ENCODE data around the gene PTX4. TPM values are rescaled to one million over a fixed set of nuclear protein-coding genes. Genes with fewer than 3 reads are reported as not detected.

PTX4 gene
- total RNA-seq, 1 donor from 2014 or later: not detected

- peaks cover 25% of the 10 kb centered on the region for H3K4me1 ChIP-seq
- H3K27ac ChIP-seq: no peak overlapping the region
- peak overlapping the region; percentile 66 to 93 for H3K4me3 ChIP-seq
- H3K27me3 ChIP-seq: no peaks in the 10 kb centered on the region
- intact Hi-C loops (cut with DNase I): loop anchor here (10.0 kb wide), 2 partner anchors 50 to 120 kb away; partner anchors contain the start of genes CRAMP1 and IFT140
- H3K36me3 ChIP-seq: peaks cover 0 to 38% of the 10 kb centered on the region in 2 donors
- DNase-seq (ENCODE audit: extremely low spot score in 2 of 2): no peak
- no peaks in the 10 kb centered on the region for H3K9me3 ChIP-seq
- TF ChIP-seq POLR2AphosphoS5 (IDR thresholded peaks at IDR 0.05; ENCODE audit: insufficient read depth in 1 of 2, low read depth in 1 of 2): no peak
- TF ChIP-seq CTCF (IDR thresholded peaks at IDR 0.05): no peak
- no peak for TF ChIP-seq POLR2A (IDR thresholded peaks at IDR 0.05)
These were observed 6.0 kb upstream of the PTX4 start for GRCh38 chr16:1494711-1495110.

GRCh38 chr16:1494129-1494640 lies 5.4 kb upstream of the PTX4 start:
- Histone ChIP-seq H3K27ac (peak overlapping the region; percentile 42), H3K4me1 (peaks cover 25% of the 10 kb centered on the region), H3K36me3 (peaks cover 0 to 32% of the 10 kb centered on the region in 2 donors), H3K9me3 (no peaks in the 10 kb centered on the region), H3K4me3 (peak overlapping the region; percentile 66 to 93), H3K27me3 (no peaks in the 10 kb centered on the region)
- no peak for DNase-seq (ENCODE audit: extremely low spot score in 2 of 2)
- intact Hi-C loops (cut with DNase I): loop anchor here (10.0 kb wide), 2 partner anchors 51 to 121 kb away; partner anchors contain the start of genes CRAMP1 and IFT140
- no peak for TF ChIP-seq POLR2AphosphoS5 (IDR thresholded peaks at IDR 0.05; ENCODE audit: insufficient read depth in 1 of 2, low read depth in 1 of 2)
- TF ChIP-seq CTCF (IDR thresholded peaks at IDR 0.05): peak in 2 of 3 experiments; percentile 17 to 25

GRCh38 chr16:1493746-1494094 lies 5.0 kb upstream of the PTX4 start:
- peak overlapping the region; percentile 42 for H3K27ac ChIP-seq
- H3K27me3 ChIP-seq: no peaks in the 10 kb centered on the region
- peaks cover 25% of the 10 kb centered on the region for H3K4me1 ChIP-seq
- intact Hi-C loops (cut with DNase I): loop anchor here (10.0 kb wide), 2 partner anchors 51 to 121 kb away; partner anchors contain the start of genes CRAMP1 and IFT140
- H3K9me3 ChIP-seq: no peaks in the 10 kb centered on the region
- peak overlapping the region; percentile 66 to 93 for H3K4me3 ChIP-seq
- TF ChIP-seq CTCF (IDR thresholded peaks at IDR 0.05) (no peak), POLR2A (IDR thresholded peaks at IDR 0.05) (no peak)
- no peak for DNase-seq (ENCODE audit: extremely low spot score in 2 of 2)
- H3K36me3 ChIP-seq: peaks cover 0 to 30% of the 10 kb centered on the region in 2 donors

- no peaks in the 10 kb centered on the region for H3K9me3 ChIP-seq
- peaks cover 0 to 29% of the 10 kb centered on the region in 2 donors for H3K36me3 ChIP-seq
- H3K4me1 ChIP-seq: peaks cover 25% of the 10 kb centered on the region
- H3K27me3 ChIP-seq: no peaks in the 10 kb centered on the region
- no peak for DNase-seq (ENCODE audit: extremely low spot score in 2 of 2)
- peak within 1 kb of the TSS; percentile 66 to 93 for H3K4me3 ChIP-seq
- TF ChIP-seq POLR2AphosphoS5 (IDR thresholded peaks at IDR 0.05; ENCODE audit: insufficient read depth in 1 of 2, low read depth in 1 of 2): peak in 1 of 2 donors; percentile 44
- no peak for TF ChIP-seq CTCF (IDR thresholded peaks at IDR 0.05)
- no peak for TF ChIP-seq POLR2A (IDR thresholded peaks at IDR 0.05)
- H3K27ac ChIP-seq: peak within 1 kb of the TSS; percentile 63
- intact Hi-C loops (cut with DNase I): loop anchor here (10.0 kb wide), 2 partner anchors 52 to 122 kb away; partner anchors contain the start of genes CRAMP1 and IFT140
These were observed 4.4 kb upstream of the PTX4 start, which contains the start of gene TELO2 for GRCh38 chr16:1492923-1493745. Gene TELO2, plus strand, starts transcription at chr16:1493360. Its CDS starts 922 bp downstream, at chr16:1494282.
